ENCODE results near the gene ZNF628. TPM values are rescaled to one million over a fixed set of nuclear protein-coding genes. Genes with fewer than 3 reads are reported as not detected.
"Not testable (repeated sequence)": the region's sequence is repeated elsewhere in the genome, so short reads cannot be mapped to it uniquely, and the experiment has no call there.

Gene ZNF628
- total RNA-seq, 3 donors from 2014 or later: 2.1 to 4.4 (median 4.3) TPM

DNA sequence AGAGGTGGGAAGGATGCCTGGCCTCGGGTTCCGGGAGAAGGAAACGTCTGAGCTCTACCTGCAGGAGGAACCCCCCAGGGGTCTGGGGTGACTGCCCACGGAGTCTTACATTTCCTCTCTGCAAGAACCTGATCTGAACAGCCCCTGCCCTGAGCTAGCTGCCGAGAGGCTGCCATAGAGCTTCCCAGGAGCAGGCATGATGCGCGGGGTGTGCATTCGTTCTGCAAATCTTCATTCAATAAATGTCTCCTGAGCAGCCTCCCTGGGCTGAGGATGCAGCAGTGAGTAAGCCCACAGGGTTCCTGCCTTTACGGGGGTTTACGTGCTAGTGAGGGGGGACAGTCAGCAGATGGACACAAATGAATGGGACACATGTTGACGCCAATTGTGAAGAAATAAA is 31.8 kb upstream of the ZNF628 start:
- DNase-seq (ENCODE audit: low spot score in 2 of 2): no peak
- Histone ChIP-seq H3K36me3 (no peaks in the 10 kb centered on the region), H3K27me3 (peaks cover 13 to 63% of the 10 kb centered on the region in 2 donors), H3K4me1 (no peaks in the 10 kb centered on the region), H3K4me3 (no peak overlapping the region), H3K27ac (no peak overlapping the region), H3K9me3 (no peaks in the 10 kb centered on the region)
- intact Hi-C loops (cut with DNase I; ENCODE audit: low total_unique reads): no loop called here
- TF ChIP-seq POLR2A (IDR thresholded peaks at IDR 0.05) (no peak), POLR2AphosphoS5 (IDR thresholded peaks at IDR 0.05) (no peak), CTCF (IDR thresholded peaks at IDR 0.05) (no peak)

- Histone ChIP-seq H3K4me1 (no peaks in the 10 kb centered on the region), H3K36me3 (no peaks in the 10 kb centered on the region), H3K27ac (no peak overlapping the region), H3K27me3 (peaks cover 10 to 54% of the 10 kb centered on the region in 2 donors), H3K9me3 (no peaks in the 10 kb centered on the region), H3K4me3 (no peak overlapping the region)
- no peak for DNase-seq (ENCODE audit: low spot score in 2 of 2)
- TF ChIP-seq POLR2A (IDR thresholded peaks at IDR 0.05) (no peak), POLR2AphosphoS5 (IDR thresholded peaks at IDR 0.05) (no peak), CTCF (IDR thresholded peaks at IDR 0.05) (no peak)
- intact Hi-C loops (cut with DNase I; ENCODE audit: low total_unique reads): no loop called here
Measured at GRCh38 chr19:55446060-55446459, 30.4 kb upstream of the ZNF628 start.

DNA sequence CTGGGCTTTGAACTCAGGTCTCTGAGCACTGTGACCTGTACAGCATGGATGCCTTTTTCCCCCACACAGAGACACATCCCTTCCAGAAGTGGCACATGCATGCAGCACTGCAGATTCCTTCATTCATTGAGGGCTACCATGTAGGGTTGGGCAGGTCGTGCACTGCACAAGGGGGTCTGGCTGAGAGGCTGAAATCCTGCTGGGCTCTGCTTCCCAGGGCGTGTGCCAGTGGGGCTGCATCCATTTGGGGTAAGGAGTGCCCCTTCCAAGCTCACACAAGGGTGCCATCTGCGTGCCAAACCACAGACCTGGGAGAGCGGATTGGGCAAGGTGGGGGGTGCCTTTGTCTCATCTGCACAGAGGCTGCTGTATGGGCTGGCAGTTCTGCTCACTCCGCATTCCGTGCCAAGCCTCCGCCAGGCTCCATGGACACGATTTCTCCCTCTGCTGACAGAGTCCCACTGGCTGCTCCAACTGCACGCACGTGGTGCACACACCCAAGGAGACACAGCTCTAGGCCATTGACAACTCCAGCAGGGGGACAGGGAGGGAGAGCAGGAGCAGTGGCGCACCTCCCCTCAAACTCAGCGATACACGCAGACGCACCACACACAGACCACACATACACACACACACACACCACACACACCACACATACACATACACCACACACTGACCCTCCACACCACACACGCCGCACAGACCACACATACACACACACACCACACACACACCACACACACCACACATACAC is 28.8 kb upstream of the ZNF628 start:
- Histone ChIP-seq H3K4me1 (peaks cover 0 to 14% of the 10 kb centered on the region in 2 donors), H3K4me3 (no peak overlapping the region), H3K36me3 (no peaks in the 10 kb centered on the region), H3K9me3 (no peaks in the 10 kb centered on the region), H3K27me3 (peaks cover 14 to 57% of the 10 kb centered on the region in 2 donors), H3K27ac (no peak overlapping the region)
- intact Hi-C loops (cut with DNase I; ENCODE audit: low total_unique reads): no loop called here
- TF ChIP-seq POLR2A (IDR thresholded peaks at IDR 0.05) (no peak), POLR2AphosphoS5 (IDR thresholded peaks at IDR 0.05) (no peak), CTCF (IDR thresholded peaks at IDR 0.05) (no peak)
- no peak for DNase-seq (ENCODE audit: low spot score in 2 of 2)

DNA sequence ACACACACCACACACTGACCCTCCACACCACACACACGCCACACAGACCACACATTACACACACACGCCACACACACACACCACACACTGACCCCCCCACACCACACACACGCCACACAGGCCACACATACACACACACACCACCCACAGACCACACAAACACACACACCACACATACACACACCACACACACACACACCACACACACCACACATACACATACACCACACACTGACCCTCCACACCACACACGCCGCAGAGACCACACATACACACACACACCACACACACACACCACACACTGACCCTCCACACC is 28.3 kb upstream of the ZNF628 start:
- H3K27ac ChIP-seq; H3K36me3 ChIP-seq; H3K9me3 ChIP-seq; intact Hi-C loops (cut with DNase I; ENCODE audit: low total_unique reads); DNase-seq (ENCODE audit: low spot score in 2 of 2); H3K4me3 ChIP-seq: not testable (repeated sequence)
- peaks cover 14 to 54% of the 10 kb centered on the region in 2 donors for H3K27me3 ChIP-seq
- H3K4me1 ChIP-seq: peaks cover 0 to 15% of the 10 kb centered on the region in 2 donors

- H3K4me3 ChIP-seq: no peak overlapping the region
- peaks cover 0 to 15% of the 10 kb centered on the region in 2 donors for H3K4me1 ChIP-seq
- H3K27ac ChIP-seq: no peak overlapping the region
- H3K36me3 ChIP-seq: no peaks in the 10 kb centered on the region
- DNase-seq (ENCODE audit: low spot score in 2 of 2): no peak
- TF ChIP-seq POLR2A (IDR thresholded peaks at IDR 0.05): no peak
- no peak for TF ChIP-seq CTCF (IDR thresholded peaks at IDR 0.05)
- no peak for TF ChIP-seq POLR2AphosphoS5 (IDR thresholded peaks at IDR 0.05)
- intact Hi-C loops (cut with DNase I; ENCODE audit: low total_unique reads): no loop called here
- no peaks in the 10 kb centered on the region for H3K9me3 ChIP-seq
- H3K27me3 ChIP-seq: peaks cover 12 to 40% of the 10 kb centered on the region in 2 donors
Measured at GRCh38 chr19:55449469-55449868, 26.9 kb upstream of the ZNF628 start.
